Stimulated activated CD4-positive, alpha-beta T cell treated with anti-CD3 and anti-CD28 coated beads, Interleukin-4, amount 100 ng/mL, for 4 hours (primary cell): ENCODE measurements around the gene FOSL1.
A peak's percentile ranks its signal among the peaks of the same experiment; 100 is the strongest.

Source experiments
- DNase-seq, 2 experiments: peaks; one replicate each; pipeline ENCODE4 v3.0.0-alpha.2; 2020

FOSL1 gene

DNA sequence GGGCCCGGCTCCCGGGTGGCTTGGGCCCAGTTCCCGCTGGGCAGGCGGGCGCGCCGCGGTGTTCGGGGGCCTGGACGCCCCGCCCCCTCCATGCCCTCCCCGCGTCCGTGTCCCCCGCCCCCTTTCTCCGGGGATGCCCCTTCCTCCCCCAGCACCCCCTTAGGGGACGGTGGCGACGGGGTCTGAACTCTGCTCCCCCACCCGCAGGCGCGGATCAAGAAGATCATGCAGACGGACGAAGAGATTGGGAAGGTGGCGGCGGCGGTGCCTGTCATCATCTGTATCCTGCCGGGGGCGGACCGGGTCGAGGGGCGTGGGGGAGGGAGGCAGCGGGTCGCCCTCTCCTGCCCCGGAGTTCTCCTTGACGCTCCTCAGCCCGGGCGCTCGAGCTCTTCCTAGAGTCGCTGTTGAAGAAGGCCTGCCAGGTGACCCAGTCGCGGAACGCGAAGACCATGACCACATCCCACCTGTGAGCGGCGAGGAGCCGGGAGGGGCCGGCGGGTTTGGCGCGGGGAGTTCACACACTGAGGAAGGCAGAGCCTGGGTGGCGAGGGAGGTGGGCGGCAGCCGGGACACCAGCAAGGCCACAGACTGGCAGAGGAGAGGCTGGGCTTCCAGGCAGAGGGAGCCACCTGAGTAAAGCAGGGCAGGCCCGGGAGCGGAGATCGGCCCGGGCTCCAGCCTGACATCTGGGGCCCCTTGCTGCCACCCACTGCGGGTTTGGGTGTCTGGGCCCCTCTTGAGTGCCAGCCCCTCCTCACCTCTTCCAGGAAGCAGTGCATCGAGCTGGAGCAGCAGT is 19.6 kb upstream of the FOSL1 start:
- peak in 1 of 2 experiments; percentile 61 for DNase-seq

DNA sequence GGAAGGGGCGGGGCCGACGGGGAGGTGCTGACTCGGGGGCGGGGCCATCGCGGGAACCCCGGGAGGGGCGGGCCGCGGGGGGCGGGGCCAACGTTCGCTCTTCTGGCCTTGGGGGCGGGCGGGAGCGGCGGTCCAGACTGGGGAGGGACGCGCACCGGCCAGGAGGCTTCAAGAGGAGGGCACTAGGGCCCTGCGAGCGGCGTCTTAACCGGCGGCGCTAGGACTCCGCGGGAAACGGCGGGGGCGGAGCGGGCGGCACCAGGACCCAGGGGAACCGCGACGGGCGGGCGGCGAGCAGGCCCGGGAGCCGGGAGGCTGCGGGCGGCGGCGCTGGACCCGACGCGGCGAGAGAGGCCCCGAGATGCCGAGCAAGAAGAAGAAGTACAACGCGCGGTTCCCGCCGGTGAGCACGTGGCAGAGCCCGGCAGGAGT is 19.0 kb upstream of the FOSL1 start, which contains the start of gene DRAP1:
Gene DRAP1, plus strand, starts transcription at position 286 of the 432 bp plus-strand sequence. Its CDS starts 76 bp downstream, at position 362.
- peak; percentile 98 to 100 for DNase-seq

DNA sequence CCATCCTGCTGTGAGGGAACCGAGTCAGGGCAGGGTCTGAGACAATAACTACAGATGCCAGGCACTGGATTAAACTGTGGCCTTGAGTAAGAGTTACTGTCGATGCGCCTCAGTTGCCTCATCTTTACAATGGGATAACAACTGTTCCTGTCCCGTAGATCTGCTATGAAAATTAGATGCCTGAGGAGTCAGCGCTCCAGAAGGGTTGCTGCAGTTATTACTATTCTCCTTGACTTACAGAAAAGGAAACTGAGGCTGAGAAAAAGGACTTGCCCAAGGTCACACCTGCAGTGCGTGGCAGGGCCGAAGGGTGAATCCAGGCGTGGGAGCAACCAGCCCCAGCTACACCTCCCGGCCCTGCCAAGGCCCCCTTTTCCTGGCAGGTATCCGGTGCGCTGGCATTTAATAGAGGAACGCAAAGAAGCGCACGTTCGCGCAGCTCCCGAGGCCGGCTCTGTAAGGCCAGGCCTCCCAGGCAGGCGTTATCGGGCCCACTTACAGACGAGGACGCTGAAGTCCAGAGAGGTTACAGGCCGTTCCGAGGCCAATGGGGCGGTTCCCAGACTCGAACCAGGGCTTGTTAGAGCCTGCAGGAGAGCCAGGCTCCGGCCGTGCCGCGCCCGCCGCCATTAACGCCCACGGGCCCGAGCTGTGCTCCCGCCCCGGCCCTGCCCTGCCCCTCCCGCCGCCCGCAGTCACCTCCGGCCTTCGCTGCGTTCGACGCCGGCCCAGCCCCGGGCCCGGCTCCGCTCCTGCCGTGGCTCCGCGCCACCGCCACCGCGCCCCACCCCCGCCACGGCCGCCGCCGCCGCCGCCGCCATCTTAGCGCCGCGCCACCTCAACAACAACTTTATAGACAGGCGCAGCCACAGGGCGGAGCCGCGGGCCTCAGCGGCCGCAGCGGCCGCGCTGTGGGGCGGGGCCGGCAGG is 18.3 kb upstream of the FOSL1 start, which contains the start of gene C11orf68:
Gene C11orf68, minus strand, starts transcription at position 852 of the 930 bp plus-strand sequence. Its CDS starts 31 bp downstream, at position 821.
- DNase-seq = no peak

DNA sequence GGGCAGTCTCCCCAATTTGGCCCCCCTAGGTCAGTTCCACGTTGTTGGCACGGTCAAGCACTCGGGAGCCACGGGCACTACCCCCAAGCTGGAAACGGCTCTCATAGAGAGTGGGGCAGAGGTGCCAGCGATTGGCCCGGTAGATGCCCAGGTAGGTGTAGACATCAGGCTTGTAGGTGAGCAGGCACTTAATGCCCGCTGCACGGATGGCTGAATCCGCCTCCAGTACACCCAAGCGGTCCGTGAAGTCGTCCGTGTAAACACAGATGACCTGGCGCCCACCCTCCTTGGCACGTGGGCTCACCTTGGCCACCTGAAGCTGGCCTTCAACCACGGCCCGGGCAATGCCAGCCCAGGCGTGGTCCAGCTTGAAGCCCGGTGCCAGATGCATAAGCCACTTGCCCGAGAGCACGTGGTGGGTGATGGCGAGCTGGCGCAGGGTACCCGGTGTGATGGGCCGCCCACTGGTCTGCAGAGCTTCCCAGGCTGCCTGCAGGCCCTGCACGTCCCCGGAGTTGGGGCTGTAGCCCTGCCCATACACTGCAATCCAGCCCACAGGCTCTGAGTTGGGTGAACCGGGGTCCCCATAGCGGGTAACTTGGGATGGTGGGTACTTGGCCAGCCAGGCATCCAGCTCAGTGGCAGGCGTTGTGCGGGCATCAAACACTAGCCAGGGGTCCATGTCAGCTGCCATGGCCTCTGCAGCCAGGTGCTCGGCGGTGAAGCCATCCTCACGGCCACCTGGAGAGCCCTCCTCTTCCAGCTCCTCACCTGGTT is 17.4 kb upstream of the FOSL1 start:
- no peak for DNase-seq

DNA sequence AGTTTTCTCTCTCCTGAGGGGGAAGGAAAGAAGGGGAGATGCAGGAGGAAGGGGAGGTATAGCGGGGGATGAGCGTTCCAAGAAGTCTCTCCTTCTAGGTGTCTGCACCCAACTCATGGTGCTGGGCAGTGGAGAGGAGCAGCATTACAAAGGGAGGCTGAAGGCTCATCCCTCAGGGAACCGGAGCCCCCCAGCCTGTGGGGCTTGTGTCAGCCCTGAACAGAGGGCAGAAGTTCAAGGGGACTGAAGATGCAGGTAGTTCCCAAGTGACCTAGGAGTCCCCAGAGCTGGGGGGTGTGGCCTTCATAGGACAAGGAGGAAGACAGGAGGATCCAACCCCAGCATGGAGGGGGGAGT is 16.9 kb upstream of the FOSL1 start:
- no peak for DNase-seq

DNA sequence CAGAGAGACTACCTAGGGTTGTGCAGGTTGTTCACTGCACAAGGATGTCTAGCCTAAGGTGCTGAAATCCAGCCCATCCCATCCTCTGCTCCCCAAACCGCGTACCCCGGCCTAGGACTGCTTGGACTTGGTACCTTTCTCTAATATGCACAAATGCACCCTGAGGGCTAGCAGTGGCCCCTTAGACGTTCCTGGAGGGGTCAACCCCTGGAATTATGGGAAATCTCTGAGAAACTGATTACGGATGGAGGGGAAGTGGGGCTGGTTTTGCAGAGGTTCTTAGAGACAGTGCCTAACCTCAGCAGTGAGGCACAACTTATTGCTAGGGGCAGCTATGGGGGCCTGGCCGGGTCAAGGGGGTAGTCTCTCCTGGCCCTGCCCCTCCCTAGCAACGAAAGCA is 16.2 kb upstream of the FOSL1 start:
- DNase-seq = no peak

DNA sequence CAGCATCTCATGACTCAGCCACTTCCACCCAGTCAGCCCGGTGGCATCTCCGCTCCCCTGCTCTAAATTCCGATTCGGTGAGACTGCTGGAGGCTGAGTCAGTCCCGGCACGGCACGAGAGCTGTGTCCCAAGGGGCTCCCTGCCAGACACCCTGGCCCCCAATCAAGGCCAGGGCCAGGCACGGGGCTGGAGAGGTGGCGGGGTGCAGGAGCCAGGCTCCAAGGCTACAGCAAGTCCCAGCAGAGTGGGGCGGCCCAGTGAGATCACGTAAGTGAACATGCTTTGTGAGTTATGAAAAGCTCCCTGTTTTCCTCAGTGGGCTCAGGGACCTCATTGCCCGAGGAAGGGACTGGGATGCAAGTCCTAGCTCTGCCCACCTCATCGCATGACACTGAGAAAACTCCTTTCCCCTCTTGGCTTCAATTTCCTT is 15.6 kb upstream of the FOSL1 start:
- peak in 1 of 2 experiments; percentile 37 for DNase-seq

DNA sequence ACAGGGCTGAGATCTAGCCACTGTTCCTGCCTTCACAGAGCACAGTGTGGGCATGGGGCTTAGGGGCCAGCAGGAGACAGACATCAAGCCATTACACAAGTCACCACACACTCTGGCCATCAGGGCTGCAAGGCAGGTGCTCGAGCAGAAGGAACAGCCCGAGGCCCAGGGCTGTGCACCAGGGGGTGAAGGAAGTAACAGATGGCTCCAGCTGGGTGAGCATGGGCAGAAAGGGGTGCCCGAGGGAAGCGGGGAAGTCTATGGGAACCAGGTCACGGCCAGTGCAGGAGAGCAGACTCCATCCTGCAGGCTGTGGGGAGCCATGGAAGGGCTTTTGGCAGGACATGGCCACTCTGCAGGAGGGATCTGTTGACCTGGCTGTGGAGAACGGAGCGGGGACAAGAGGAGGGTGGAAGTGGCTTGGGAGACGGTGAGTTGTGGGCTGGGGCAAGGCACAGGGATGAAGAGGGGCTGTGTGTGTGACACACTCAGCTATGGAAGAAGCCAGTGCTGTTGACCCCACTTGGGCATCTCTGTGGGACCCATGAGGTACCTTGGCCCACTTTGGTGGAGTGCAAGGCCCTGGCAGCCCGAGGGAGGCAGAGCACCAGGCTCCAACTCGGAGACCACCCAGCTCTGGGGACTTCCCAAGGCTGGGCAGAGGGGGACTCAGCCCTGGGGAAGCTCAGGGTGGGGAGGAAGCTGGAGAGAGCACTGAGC is 15.1 kb upstream of the FOSL1 start:
- DNase-seq = no peak

DNA sequence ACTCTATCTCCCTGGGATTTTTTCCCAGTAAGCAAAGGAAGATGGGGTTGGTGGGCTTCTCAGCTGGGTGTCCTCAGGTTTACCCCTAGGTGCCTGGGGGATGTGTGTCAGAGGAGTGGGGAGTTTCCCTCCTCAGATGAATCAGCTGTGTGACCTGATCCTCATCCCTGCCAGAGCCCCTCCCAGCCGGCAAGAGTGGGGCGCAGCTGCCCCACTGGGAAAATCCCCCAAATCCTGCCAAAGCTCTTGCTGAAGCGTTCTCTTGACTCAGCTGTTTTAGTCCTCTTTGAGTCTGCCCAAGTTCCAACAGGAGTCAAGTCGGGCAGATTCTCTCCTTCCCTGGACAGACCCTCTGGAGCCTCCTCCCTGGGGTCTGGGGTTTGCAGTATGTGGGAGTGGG is 12.7 kb upstream of the FOSL1 start:
- DNase-seq = no peak

DNA sequence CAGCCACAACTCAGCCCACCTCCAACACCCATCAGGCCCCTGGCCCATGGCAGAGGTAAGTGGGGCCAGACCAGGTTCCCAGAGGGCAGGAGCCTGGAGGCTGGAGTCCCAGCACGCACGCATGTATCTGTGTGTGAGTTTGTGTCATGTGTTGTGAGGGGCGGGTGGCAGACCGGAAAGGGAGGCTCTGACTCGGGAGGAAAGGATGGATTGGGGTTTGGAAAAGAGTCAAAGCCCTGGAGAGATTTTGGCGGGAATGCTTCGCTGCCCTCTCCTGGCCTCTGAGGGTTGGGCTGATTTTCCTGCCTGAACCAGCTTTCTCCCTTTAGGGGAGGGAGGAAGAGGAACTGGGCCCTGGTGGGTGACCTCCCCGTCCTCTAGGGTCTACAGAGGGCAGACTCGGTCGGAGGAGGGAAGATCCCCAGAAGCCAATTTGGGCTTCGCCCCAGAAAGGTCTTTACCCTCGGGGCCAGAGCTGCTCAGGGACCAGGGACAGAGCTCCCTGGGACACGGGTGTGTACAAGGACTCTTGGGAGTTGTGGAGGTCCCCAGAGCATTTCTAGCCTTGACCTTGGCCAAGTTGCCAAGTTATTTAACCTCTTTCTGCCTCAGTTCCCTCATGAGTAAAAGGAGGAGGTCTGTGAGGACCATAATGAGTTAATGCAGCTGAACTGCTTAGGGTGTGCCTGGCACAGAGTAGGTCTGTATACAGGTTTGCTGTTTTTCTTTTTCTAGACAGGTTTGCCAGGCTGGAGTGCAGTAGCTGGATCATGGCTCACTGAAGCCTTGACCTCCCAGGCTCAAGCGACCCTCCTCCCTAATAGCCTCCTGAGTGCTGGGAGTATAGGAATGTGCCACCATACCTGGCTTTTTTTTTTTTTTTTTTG is 11.7 kb upstream of the FOSL1 start:
- no peak for DNase-seq

DNA sequence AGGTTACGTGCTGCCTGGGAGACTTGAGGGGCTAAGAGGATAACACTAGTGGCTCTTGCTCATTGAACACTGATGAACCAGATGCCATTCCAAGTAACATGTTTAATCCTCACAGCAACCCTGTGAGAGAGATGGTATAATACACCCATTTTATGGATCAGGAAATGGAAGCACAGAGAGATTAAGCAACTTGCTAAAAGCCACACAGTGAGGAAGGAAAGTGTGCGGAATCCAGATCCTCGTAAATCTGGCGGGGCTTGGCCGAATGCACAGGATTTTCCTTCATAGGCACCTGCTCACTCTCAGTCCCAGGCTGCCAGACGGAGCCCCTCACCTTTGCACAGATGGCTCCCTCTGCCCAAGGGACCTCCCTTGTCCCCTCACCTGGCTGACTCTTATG is 7.7 kb upstream of the FOSL1 start:
- no peak for DNase-seq

DNA sequence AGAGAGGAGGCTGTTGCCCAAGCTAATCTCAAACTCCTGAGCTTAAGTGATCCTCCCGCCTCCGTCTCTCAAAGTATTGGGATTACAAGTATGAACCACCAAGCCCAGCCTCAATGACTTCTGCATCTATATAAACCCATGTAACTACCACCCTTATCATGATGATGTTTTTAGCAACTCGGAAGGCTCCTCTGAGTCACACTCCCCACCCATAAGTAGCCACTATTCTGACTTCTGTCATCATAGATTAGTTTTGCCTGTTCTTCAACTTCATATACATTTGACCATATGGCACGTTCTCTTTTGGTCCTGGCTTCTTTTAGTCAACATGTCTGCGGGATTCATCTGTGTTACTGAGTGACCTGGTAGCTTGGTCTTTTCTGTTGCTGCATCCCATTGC is 6.4 kb upstream of the FOSL1 start:
- no peak for DNase-seq

DNA sequence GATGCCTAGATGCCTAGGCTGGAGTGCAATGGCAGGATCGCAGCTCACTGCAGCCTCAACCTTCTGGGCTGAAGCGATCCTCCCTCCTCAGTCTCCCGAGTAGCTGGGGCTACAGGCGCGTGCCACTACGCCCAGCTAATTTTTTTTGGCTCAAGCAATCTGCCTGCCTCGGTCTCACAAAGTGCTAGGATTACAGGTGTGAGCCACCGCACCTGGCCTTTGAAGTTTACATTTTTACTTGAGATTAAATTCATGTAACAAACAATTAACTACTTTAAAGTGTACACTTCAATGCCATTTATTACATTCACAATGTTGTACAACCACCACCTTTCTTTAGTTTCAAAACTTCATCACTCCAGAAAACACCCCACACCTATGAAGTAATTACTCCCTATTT is 3.5 kb upstream of the FOSL1 start:
- no peak for DNase-seq

DNA sequence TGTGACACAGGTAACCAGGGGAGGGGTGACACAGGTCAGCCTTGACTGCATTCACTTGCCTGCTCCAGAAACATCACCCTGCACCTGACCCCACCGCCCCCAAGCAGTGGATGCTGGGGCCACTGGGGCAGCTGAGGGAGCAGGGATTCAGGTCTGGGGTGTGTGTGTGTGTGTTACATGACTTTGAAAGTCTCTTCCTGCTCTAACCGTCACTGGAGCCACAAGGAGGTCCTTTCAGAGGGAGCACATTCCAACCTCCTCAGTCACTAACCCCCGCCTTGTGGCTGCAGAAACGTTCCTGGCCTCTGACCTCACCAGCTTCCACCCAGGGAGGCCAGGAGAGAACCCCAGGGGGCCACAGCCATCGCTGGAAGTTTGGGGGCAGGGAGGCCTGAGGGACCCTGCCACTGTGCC is 2.9 kb upstream of the FOSL1 start:
- no peak for DNase-seq

DNA sequence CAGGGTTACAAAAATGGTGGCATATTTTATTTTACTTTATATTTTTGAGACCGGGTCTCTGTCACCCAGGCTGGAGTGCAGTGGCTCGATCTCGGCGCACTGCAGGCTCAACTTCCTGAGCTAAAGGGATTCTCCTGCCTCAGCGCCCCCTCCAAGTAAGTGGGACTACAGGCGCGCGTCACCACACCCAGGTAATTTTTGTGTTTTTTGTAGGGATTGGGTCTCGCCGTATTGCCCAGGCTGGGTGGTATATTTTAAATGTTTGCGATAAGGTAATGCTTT is 652 bp upstream of the FOSL1 start:
- no peak for DNase-seq

DNA sequence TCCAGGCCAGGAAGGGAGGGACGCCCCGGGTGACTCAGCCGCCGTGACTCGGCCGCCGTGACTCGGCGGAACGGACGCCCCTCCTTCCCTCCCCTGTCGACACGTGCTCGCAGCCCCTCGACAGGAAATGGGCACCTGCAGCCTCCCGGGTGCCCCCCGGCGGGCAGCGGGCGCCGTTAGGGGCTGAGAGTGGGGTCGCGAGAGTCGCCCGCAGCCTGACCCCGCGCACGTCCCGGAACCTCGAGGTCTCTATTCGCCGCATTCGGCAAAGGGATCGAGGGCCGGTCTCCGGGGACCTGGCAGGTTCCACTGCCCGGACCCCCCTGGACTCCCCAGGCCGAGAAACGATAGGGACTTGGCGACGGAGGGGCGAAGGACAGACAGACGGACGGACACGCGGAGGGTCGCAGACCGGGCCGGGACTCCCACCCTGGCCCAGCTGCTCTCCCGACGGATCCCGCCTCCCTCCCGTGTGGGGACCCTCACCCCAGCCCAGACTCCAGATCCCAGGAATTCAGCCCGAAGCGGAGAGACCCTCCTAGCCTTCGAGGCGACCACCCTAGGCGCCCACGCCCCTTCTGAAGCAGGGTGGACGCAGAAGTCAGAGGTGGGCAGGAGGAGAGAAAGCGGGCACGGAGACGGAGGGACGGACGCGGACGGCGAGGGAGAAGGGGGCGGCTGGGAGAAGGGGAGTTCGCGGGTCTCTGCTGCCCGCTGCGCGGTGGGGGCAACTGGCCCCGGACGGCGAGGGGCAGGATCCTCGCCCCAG is 648 bp downstream of the FOSL1 start:
- peak; percentile 80 to 82 for DNase-seq

DNA sequence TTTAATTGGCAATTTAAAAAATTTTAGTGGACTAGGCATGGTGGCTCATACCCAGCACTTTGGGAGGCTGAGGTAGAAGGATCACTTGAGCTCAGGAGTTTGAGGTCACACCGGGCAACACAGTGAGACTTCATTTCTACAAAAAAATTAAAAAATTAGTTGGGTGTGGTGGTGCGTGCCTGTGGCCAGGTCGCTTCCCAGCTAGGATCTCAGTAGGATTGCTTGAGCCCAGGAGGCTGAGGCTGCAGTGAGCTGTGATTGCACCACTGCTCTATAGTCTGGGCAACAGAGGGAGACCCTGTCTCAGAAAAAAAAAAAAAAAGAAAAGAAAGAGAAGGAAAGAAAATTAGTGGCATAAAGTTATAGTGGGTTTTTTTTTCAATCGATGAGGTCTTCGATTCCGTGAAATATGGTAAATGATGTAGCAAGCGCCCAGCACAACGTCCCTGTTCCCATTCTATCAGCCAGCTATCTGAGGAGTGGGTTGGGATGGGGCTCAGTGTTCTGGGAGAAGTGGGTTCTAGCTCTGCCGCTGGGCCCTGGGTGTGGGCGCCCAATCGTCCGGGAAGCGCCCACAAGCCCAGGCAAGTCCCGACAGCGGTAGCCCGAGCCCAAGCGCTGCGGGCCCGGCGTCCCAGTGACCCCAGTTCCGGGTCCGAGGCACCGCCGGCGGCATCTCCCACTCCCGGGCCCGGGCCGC is 1.4 kb downstream of the FOSL1 start:
- DNase-seq = no peak

DNA sequence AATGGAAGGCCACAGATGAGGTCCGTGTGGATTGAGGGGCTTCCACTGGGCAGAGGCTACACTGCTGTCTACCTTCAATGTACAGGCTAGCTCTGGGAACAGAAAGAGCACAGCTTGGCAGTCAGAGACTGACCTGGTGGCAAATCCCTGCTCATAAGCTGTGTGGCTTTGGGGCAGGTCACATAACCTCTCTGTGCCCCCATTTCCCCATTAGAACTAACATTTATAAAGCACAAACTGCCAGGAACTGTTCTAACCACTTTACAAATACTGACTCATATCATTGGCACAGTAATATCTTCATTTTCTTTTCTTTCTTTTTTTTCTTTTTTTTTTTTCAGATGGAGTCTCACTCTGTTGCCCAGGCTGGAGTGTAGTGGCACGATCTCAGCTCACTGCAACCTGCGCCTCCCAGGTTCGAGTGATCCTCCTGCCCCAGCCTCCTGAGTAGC is 3.1 kb downstream of the FOSL1 start:
- DNase-seq = no peak
